Erythroblast (primary cell): ENCODE data around the gene KCNG2.

ENCODE experiments used
- GATA1 ChIP-seq: IDR thresholded peaks from 2 replicates; pipeline ENCODE4 v1.6.1; 2011; ENCODE audit warnings: low read depth, mild to moderate bottlenecking, control low read depth, low read length, moderate library complexity
- POLR2A ChIP-seq: IDR thresholded peaks from 2 replicates; pipeline ENCODE4 v1.6.1; 2011; ENCODE audit warnings: mild to moderate bottlenecking, low read length

DNA sequence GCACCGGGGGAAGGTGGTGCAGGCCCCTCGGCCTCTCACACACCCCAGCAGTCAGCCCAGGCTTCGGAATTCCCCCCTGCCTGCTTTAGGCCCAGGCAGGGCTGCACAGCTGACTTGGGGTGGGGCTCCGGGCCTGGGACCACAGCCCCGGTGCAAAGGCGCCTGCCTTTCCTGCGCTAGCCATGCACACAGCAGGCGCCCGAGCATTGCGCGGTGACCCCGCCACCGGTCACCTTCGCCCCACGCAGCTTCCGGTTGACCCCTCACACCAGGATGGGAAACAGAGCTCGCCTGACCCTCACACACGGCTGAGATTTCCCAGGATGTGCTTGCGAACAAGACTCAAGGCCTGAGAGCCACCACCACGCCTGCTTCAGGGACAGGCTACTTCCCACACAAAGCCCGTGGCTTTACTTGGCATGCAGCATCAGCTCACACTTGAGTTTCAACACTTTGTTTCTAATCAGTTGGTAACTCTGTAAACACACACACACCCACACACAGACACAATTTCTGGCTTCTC lies 107.7 kb downstream of the KCNG2 start:
- TF ChIP-seq POLR2A (no peak), GATA1 (no peak)
